Right lobe of liver (tissue), 6 donors: ENCODE results near the gene HNRNPUL2. TPM values are rescaled to one million over a fixed set of nuclear protein-coding genes. Genes with fewer than 3 reads are reported as not detected.

Experiments used
- ATAC-seq, 4 donors: fragments of 200-7000 bp; cut with Tn5 transposase; one replicate each; pipeline ENCODE4 v1.9.1; 2020; ENCODE audit warnings: mild to moderate bottlenecking in 4 of 4, moderate library complexity in 4 of 4
- DNase-seq, 3 donors: peaks; one replicate each; pipeline ENCODE4 v3.0.0-alpha.2; 2020
- H3K27ac ChIP-seq, 3 donors: fragments of 200-600 bp; one replicate each; pipeline ENCODE4 v1.8.0; 2022
- H3K27me3 ChIP-seq, 2 donors: fragments of 200-600 bp; one replicate each; pipeline ENCODE4 v1.8.0; 2022
- H3K36me3 ChIP-seq, 4 donors: fragments of 200-600 bp; sonication (generic) in 1 of 4; one replicate each; pipeline versions ENCODE4 v1.5.1 to v1.8.0; 2017 to 2022; ENCODE audit warnings: control low read depth in 1 of 4
- H3K4me1 ChIP-seq, 4 donors: fragments of 200-600 bp; sonication (generic) in 1 of 4; one replicate each; pipeline versions ENCODE4 v1.5.1 to v1.8.0; 2017 to 2022; ENCODE audit warnings: control low read depth in 1 of 4
- H3K4me3 ChIP-seq, 3 donors: fragments of 200-600 bp; one replicate each; pipeline ENCODE4 v1.8.0; 2022
- H3K9me3 ChIP-seq, 4 donors: fragments of 200-600 bp; sonication (generic) in 1 of 4; one replicate each; pipeline versions ENCODE4 v1.5.1 to v1.8.0; 2017 to 2022; ENCODE audit warnings: control low read depth in 1 of 4
- POLR2A ChIP-seq: fragments of 450-650 bp; IDR thresholded peaks from one replicate; pipeline ENCODE4 v1.6.1; 2017; ENCODE audit warnings: antibody characterized with exemption, mild to moderate bottlenecking
- WGBS: methylation state at CpG from one replicate; pipeline ENCODE4 v1.1.6; 2018; ENCODE audit warnings: low coverage, low lambda C conversion rate; ENCODE audit not compliant: insufficient coverage; ENCODE audit errors: missing lambda C conversion rate; 5-methylcytosine and 5-hydroxymethylcytosine counted together
- intact Hi-C, 2 donors: fragments of 100-400 bp; cut with DNase I; formaldehyde crosslinking; loops; one replicate each; pipeline versions ENCODE4 v1.11.2 to v1.14.1; 2022
- long read RNA-seq: library from polyadenylated mRNA; unstranded; transcript quantifications from one replicate; pipeline ENCODE4 v2.0.0, GENCODE V29; 2019
- total RNA-seq, 6 experiments: library from RNA; depleted of rRNA in 2 of 6; stranded (reverse); fragments of >200 nt in 2 of 6; fragmentation: NEBNext Ultra II Directional in 3 of 6; extraction: Animal tissue kit (Norgen Biotek cat#: 25700) in 3 of 6; gene quantifications; one replicate each; pipeline versions ENCODE4 v1.1.0 to v1.2.4, GENCODE V29; 2016 to 2023
- TF ChIP-seq, protein P1 (sequence below), 4 donors: fragments of 200-600 bp in 3 of 4; fragments of 450-650 bp in 1 of 4; IDR thresholded peaks; one replicate each; pipeline versions ENCODE4 v1.5.1 to v1.8.0; 2016 to 2022; ENCODE audit warnings: antibody characterized with exemption in 4 of 4, mild to moderate bottlenecking in 2 of 4
- donor health status: DM: no; HTN: yes; CAD: no.
- donor health status: DM: no; HTN: no; CAD: no.
- donor health status: DM: no; HTN: no; CAD: no.
- donor health status: DM: no; HTN: yes; CAD: no.
- donor health status: DM: no; HTN: yes; CAD: no.

The HNRNPUL2 gene
- total RNA-seq = 10 to 100 TPM in 4 of 6 experiments, 1 to 10 TPM in 2; 7.9 to 17.1 (median 13.3) TPM
- long read RNA-seq = 0 reads

DNA sequence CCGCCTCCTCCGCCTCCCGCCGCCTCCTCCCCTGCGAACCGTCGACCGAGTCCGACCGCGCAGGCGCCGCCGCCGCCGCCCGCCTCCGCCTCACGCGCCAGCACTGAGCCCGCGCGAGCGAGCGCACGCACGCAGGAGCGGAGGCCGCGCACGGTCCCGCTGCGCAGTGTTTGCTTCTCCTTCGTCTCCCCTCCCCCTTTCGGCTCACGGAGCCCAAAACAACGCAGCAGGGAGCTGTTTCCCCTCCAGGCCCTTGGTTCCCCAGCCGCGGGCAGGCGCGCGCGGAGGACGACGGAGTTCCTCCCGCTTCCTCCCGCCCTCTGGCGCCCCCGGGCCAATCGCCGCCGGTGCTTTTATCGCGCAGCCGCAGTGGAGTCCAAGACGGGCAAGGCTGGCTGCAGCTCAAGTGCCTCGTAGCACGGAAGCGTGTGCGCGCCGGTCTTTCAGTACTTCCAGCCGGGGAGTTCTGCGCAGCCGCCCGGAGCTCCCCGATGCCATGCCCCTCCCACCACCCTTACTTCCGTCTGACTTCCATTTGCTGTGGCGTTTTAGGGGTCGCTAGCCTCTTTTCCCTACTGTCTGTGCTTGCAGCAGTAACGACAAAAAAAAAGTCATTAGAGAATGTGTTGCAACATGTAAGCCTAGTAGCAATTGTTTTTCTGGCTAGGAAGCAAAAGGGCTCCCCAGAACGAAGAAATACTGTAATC lies at the start of gene HNRNPUL2:
Gene HNRNPUL2, minus strand, starts transcription at position 293 of the 707 bp plus-strand sequence. CDS start 301 bp downstream, outside the sequence.
- ATAC-seq (peak; percentile 88 to 92 (median 89)), DNase-seq (peak; percentile 99)
- no peaks in the 10 kb centered on the region for H3K27me3 ChIP-seq
- TF ChIP-seq POLR2A = peak; percentile 93
- TF ChIP-seq, protein P1, sequence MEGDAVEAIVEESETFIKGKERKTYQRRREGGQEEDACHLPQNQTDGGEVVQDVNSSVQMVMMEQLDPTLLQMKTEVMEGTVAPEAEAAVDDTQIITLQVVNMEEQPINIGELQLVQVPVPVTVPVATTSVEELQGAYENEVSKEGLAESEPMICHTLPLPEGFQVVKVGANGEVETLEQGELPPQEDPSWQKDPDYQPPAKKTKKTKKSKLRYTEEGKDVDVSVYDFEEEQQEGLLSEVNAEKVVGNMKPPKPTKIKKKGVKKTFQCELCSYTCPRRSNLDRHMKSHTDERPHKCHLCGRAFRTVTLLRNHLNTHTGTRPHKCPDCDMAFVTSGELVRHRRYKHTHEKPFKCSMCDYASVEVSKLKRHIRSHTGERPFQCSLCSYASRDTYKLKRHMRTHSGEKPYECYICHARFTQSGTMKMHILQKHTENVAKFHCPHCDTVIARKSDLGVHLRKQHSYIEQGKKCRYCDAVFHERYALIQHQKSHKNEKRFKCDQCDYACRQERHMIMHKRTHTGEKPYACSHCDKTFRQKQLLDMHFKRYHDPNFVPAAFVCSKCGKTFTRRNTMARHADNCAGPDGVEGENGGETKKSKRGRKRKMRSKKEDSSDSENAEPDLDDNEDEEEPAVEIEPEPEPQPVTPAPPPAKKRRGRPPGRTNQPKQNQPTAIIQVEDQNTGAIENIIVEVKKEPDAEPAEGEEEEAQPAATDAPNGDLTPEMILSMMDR (IDR thresholded peaks at IDR 0.05) = no peak
- 0% methylated on average over 47 of the region's 72 CpGs for WGBS
- H3K9me3 ChIP-seq = no peaks in the 10 kb centered on the region
- intact Hi-C loops = no loop called here
- peak within 1 kb of the TSS; percentile 83 to 93 (median 84) for H3K4me3 ChIP-seq
- H3K27ac ChIP-seq = peak within 1 kb of the TSS; percentile 79 to 90 (median 88)
- peaks cover 0 to 31% (median 14%) of the 10 kb centered on the region in 4 donors for H3K4me1 ChIP-seq
- H3K36me3 ChIP-seq = peaks cover 7 to 23% (median 12%) of the 10 kb centered on the region in 4 donors

- WGBS = 89% methylated on average over 4 of the region's 17 CpGs
Measured at GRCh38 chr11:62775646-62776045, 48.4 kb upstream of the HNRNPUL2 start.

GRCh38 chr11:62774407-62774806 lies 47.1 kb upstream of the HNRNPUL2 start:
- Histone ChIP-seq H3K4me1 (peaks cover 0 to 20% (median 7%) of the 10 kb centered on the region in 4 donors), H3K9me3 (no peaks in the 10 kb centered on the region), H3K4me3 (no peak overlapping the region), H3K27me3 (no peaks in the 10 kb centered on the region), H3K36me3 (peaks cover 0 to 21% (median 6%) of the 10 kb centered on the region in 4 donors), H3K27ac (no peak overlapping the region)
- intact Hi-C loops = no loop called here
- DNase-seq (no peak), ATAC-seq (no peak)
- TF ChIP-seq, protein P1 (IDR thresholded peaks at IDR 0.05) = no peak
- TF ChIP-seq POLR2A = no peak
- 89% methylated on average over 3 of the region's 6 CpGs for WGBS

More at GRCh38 chr11:62775646-62776045, 48.4 kb upstream of the HNRNPUL2 start:
- H3K4me1 ChIP-seq = peaks cover 0 to 11% (median 3%) of the 10 kb centered on the region in 4 donors
- H3K27me3 ChIP-seq = no peaks in the 10 kb centered on the region
- H3K4me3 ChIP-seq = no peak overlapping the region
- H3K9me3 ChIP-seq = no peaks in the 10 kb centered on the region
- TF ChIP-seq, protein P1 (IDR thresholded peaks at IDR 0.05) = no peak
- no peak for TF ChIP-seq POLR2A
- no peak overlapping the region for H3K27ac ChIP-seq
- intact Hi-C loops = no loop called here
- ATAC-seq = no peak
- peaks cover 0 to 29% (median 8%) of the 10 kb centered on the region in 4 donors for H3K36me3 ChIP-seq
- no peak for DNase-seq

DNA sequence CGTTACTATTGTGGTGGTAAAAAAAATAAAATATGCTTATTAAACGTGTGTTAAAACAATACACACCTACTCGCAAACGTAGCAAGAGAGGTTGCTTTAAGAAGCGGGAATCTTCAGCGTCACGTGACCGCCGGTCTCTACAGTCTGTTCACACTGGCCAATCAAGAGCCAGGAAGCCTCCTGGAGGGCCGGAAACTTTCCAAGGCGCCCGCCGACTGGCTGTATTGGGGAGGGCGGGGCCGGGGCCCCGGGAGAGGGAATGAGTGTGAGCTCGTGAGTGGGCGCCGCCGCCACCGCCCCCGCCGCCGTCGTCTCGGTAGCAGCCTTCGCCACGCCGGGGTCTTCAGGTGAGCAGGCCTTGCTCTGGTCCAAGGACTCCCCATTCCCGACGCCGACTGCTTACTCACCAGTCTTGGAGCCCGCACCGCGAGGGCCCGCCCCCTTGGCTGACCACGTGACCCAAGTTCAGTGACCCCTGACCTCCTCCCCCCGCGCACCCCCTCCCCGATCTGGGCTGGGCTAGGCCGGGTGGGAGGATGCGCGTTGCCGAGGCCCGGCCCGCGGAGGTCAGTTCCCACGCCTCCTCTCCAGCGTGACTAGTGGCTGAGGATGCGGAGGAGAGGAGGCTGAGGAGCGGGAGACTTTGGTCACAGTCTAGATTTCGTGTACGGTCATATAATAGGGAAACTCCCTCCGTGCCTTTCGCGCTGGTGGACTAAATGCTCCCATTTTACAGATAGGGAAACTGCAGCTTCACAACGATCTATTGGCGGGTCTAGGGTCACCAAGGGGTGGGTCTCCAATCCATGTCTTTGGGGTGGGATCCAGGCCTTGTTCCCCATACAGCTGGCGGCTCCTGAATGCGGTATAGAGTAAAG lies 44.1 kb upstream of the HNRNPUL2 start, which contains the start of gene TAF6L:
Gene TAF6L, plus strand, starts transcription at position 253 of the 878 bp plus-strand sequence. CDS start 4,388 bp downstream, outside the sequence.
- Histone ChIP-seq H3K27me3 (no peaks in the 10 kb centered on the region), H3K4me3 (peak within 1 kb of the TSS; percentile 76 to 82 (median 80)), H3K4me1 (peaks cover 0 to 20% (median 7%) of the 10 kb centered on the region in 4 donors), H3K9me3 (no peaks in the 10 kb centered on the region), H3K27ac (peak within 1 kb of the TSS; percentile 85 to 96 (median 93)), H3K36me3 (peaks cover 0 to 23% (median 6%) of the 10 kb centered on the region in 4 donors)
- 0% methylated on average over 31 of the region's 60 CpGs for WGBS
- TF ChIP-seq, protein P1 (IDR thresholded peaks at IDR 0.05) = no peak
- TF ChIP-seq POLR2A = peak; percentile 36
- ATAC-seq = peak; percentile 95 to 96 (median 96)
- DNase-seq = peak; percentile 98 to 99 (median 98)
- intact Hi-C loops = no loop called here
